GM18511 (cell line): Measurements from ENCODE around the gene CD99L2.
A peak's percentile ranks its signal among the peaks of the same experiment; 100 is the strongest.

Experiments used
- ATAC-seq: cut with Tn5 transposase; IDR thresholded peaks from one replicate; pipeline ENCODE4 v1.9.1; 2021; ENCODE audit warnings: mild to moderate bottlenecking, moderate library complexity; ENCODE audit not compliant: unreplicated experiment

Gene CD99L2

DNA sequence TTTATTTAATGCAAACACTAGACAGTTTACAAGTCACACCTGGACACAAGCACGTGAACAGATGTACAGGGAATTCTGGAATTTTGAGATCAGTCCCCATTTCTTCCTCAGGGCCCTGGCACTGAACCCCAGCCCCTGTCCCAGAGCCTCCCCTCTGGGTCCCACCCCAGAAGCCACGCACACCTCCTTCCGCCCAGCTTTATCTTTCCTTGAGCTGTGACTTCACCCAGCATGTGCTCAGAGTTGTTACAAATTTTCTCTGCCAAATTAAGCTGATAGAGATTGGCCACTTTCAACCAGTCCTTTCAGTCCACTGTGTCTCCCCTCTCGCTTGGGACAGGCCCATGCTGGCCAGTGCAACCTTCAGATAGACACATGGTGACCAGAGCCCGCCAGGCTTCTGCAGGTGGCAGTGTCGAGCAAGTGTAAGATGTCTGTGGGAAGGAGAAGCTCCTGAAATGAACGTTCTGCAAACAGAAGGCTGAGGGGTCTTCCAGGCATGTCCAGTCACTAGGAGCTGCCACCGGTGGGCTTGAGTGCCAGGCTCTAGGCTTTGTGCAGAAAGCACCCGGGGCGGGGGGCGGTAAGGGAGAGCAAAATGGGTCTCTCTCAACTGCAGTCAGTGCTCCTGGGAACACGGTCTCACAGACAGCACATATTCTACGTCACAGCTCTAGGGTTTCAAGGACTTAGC is 132.0 kb downstream of the CD99L2 start:
- no peak for ATAC-seq

GRCh38 chrX:150765782-150766350 is 132.6 kb downstream of the CD99L2 start:
- no peak for ATAC-seq

GRCh38 chrX:150765237-150765636 is 133.2 kb downstream of the CD99L2 start:
- ATAC-seq, result no peak

DNA sequence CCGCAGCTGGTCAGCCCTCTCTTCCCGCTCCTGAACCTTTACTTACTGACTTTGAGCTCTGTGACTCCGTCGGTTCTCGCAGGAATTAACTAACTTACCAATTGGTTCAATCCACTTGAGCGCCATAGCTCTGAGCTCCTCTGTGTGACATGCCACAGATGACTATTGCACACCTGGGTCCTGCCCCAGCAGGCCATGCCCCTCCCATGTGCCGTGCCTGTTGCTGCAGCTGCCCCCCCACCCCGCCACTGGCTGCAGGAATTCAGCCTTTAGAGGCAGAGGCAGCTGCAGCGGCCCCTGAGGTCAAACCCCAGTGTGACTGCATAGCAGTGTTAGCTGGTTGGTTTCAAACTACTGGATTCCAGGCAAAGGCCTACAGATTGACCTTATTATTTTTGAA is 134.7 kb downstream of the CD99L2 start:
- ATAC-seq, result no peak

- no peak for ATAC-seq
Measured at GRCh38 chrX:150763303-150763797, 135.1 kb downstream of the CD99L2 start.

DNA sequence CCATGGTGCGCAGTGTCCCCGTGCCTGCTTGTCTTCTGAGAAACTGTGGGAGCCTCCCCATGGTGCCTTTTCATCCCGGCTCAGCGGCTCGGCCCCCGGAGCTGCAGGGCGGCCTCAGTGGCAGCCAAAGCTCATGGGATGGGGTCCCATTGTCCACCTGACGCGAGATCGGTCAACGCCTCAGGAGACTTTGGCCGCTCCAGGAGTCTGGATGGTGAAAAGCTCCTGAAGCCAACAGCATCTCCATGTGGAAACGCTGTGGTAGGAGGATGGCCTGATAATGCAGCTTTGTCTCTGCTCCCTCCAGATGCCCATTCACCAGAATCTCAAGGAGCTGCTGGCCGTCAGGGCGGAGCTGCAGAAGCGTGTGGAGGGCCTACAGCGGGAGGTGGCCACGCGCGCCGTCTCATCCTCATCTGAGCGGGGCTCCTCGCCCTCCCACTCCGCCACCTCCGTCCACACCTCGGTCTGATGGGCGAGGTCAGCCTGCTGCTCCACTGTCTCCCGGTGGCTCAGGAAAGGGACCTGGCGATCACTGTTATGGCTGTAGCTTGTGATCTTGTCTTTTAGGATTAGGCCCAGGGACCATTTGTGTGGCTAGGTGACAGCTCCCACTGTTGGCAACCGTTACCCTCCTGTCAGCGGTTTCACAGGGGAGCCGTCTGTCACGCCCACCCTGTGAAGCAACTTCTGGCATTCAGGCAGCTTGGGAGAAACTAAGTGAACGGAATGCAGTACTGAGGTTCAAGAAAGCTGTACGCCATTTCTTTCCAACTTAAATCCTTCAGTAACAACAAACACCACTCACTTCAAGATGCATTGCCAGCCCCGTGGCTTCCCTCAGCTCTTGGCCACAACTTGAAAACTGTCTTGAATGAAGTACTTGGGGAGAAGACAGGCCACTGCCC is 136.0 kb downstream of the CD99L2 start:
- no peak for ATAC-seq

DNA sequence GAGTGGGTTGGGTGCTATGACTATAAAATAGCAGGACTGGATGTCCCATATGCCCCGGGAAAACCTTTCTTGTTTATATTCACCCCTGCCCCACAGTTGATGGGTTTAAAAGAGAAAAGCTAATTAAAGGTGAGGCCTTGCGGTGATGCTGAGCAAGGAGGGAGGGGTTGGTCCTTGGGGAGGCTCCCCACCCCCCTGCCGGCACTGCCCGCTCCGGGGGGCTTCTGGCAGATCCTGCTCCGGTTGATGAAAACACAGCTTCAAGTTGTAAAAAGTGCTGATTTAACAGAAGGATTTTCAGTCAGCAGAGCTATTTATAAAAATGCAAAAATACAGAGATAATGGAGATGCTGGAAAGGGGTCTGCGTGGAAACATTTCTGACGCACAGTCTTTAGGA is 136.7 kb downstream of the CD99L2 start:
- ATAC-seq, result no peak

GRCh38 chrX:150761176-150761818 is 137.2 kb downstream of the CD99L2 start:
- no peak for ATAC-seq

DNA sequence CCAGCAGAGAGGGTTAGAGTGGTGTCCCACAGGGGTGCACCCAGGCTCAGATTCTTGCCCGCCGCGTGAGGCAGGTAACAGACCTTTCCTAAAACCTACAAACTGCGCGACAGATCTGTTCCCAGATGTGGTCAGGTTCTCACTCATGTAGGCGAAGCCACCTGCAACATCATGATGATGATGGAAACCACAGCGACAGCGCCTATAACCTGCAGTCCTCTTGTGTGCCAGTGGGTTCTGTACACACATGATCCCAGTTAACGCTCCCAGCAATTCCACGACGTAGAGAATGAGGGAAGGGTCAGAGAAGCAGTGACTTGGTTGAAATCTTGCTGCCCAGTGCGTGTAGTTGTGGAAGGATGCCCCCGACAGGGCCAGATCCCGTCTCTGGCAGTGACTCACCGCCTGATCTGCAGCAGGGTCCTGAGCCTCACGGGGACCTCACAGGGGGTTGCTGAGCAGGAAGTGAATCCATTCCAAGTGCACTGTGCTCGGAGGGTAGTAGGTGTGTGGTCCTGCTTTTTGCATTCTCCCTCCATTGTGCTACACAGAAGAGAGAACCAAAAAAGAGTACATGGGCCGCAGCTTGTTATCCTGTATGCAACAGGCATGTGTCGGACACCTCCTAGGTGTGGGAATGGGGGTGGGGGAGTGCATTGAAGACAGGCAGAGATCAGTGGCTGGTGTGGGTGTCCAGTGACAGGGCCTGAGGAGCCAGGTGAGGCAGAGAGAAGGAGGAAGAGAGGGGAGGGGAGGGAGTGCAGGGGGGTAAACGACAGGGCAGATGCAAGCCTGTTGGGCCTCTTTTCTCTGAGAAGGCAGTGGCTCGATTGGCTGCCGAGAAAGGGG is 138.7 kb downstream of the CD99L2 start:
- ATAC-seq, result no peak

DNA sequence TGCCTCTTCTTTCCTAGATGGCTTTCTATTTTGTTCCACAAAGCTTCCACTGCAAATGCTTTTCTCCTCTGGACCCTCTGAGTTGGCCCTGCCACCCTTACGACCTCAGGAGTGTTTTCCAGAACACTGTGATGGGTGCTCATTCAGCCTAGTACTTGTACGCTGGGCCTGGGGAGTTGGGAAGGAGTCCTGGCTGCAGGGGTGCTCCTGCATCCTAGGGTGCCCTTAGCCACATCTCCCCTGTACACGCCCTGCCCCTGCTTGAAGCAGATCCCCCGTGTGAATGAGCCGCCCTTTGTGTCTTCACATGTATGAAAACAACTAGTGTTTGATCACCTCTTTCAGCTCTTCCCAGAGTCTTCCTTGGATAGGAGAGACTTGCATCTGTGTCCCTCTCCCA is 141.1 kb downstream of the CD99L2 start:
- no peak for ATAC-seq

GRCh38 chrX:150753968-150754367 is 144.5 kb downstream of the CD99L2 start:
- no peak for ATAC-seq

- no peak for ATAC-seq
Measured at GRCh38 chrX:150753357-150753756, 145.1 kb downstream of the CD99L2 start.

- ATAC-seq, result no peak
Measured at GRCh38 chrX:150752124-150752523, 146.3 kb downstream of the CD99L2 start.

- ATAC-seq, result peak; percentile 58
Measured at GRCh38 chrX:150736475-150736874, 162.0 kb downstream of the CD99L2 start.

GRCh38 chrX:150731795-150732194 is 166.7 kb downstream of the CD99L2 start:
- ATAC-seq, result no peak

DNA sequence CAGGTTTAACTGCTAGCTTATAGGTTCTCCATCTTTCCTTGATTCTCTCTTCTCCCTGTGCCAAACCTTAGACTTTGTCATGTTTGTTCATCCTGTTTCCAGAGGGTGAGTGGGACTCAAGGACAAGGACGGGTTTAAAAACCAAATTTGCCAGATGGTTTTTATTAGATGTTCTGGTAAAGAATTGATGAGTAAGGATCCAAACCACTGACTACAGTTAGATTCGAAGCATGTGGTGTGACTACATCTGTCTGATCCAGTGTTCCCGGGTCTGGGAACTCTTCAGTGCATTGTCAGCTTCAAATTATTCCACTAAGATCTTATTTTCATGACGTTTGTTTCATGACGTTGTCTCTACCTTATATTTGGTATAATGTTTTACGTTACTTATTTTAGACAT is 167.7 kb downstream of the CD99L2 start:
- ATAC-seq, result no peak

DNA sequence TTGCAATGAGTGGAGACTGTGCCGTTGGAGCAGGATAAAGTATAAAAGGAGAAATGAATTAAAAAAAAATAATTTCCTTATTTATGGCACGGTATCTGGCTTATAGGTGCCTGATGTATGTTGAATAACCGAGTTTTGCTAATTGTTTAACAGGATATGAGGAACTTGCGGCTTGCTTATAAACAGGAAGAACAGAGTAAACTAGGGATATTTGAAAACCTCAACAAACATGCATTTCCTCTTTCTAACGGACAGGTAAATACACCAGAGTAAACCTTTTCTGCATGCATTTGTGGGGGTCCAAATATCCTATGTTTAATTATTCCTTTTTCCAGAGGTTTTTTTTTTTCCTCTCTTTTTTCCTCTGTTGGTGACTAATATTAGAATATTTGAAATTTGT is 168.5 kb downstream of the CD99L2 start:
- ATAC-seq, result no peak

DNA sequence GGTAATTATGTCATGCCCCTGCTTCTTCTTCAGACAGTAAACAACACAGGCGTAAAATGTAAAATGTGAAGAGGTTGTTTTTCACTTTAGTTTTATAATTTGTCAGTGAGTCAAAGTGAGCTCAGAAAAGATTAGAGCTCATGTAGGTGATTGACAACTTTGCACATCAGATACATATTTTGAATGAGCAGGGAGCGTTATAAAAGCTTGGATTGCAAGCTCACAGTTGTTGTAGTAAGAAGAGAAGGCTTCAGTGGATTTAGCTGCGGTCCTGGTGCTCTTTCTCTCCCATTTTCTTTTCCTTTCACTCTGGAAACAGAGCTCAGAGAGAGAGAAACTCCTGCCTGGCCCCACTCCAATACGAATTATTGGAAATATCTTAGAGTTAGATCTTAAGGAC is 178.8 kb downstream of the CD99L2 start:
- no peak for ATAC-seq
